GM19438 (cell line): Measurements from ENCODE around the gene KLK7.

Experiments
- ATAC-seq: cut with Tn5 transposase; IDR thresholded peaks from one replicate; pipeline ENCODE4 v1.9.1; 2021; ENCODE audit warnings: low read depth; ENCODE audit not compliant: unreplicated experiment

KLK7 gene

GRCh38 chr19:50983625-50984292 lies at the start of gene KLK7:
TSS of gene KLK7 (minus strand) at chr19:50983917. CDS start at chr19:50982399, 1,518 bp downstream.
- ATAC-seq: no peak

GRCh38 chr19:51031880-51032225 lies 48.1 kb upstream of the KLK7 start:
- ATAC-seq: no peak

- no peak for ATAC-seq
Observed at GRCh38 chr19:51031220-51031879, 47.6 kb upstream of the KLK7 start.

- no peak for ATAC-seq
Observed at GRCh38 chr19:51030631-51031030, 46.9 kb upstream of the KLK7 start.

GRCh38 chr19:51029718-51030117 lies 46.0 kb upstream of the KLK7 start:
- ATAC-seq: no peak

- ATAC-seq: no peak
Observed at GRCh38 chr19:51027873-51028272, 44.2 kb upstream of the KLK7 start.

- ATAC-seq: no peak
Observed at GRCh38 chr19:51027126-51027806, 43.5 kb upstream of the KLK7 start.

GRCh38 chr19:51026554-51026831 lies 42.8 kb upstream of the KLK7 start, which contains the start of gene KLK11:
TSS of gene KLK11 (minus strand) at chr19:51026616. CDS start at chr19:51025631, 985 bp downstream.
- ATAC-seq: no peak

- ATAC-seq: no peak
Observed at GRCh38 chr19:51025809-51026553, 42.3 kb upstream of the KLK7 start.

- ATAC-seq: no peak
Observed at GRCh38 chr19:51025401-51025800, 41.7 kb upstream of the KLK7 start.

- ATAC-seq: no peak
Observed at GRCh38 chr19:51024924-51025323, 41.2 kb upstream of the KLK7 start.

- ATAC-seq: no peak
Observed at GRCh38 chr19:51023946-51024345, 40.2 kb upstream of the KLK7 start.

- no peak for ATAC-seq
Observed at GRCh38 chr19:51022526-51022925, 38.8 kb upstream of the KLK7 start.

GRCh38 chr19:51020988-51021651 lies 37.4 kb upstream of the KLK7 start:
- no peak for ATAC-seq

GRCh38 chr19:51019544-51019925 lies 35.8 kb upstream of the KLK7 start, which contains the start of gene KLK10:
TSS of gene KLK10 (minus strand) at chr19:51019709. CDS start at chr19:51019130, 579 bp downstream.
- ATAC-seq: no peak

GRCh38 chr19:51018745-51019543 lies 35.2 kb upstream of the KLK7 start:
- ATAC-seq: no peak

GRCh38 chr19:51016798-51017683 lies 33.3 kb upstream of the KLK7 start:
- ATAC-seq: no peak

GRCh38 chr19:51015691-51016267 lies 32.1 kb upstream of the KLK7 start:
- no peak for ATAC-seq

GRCh38 chr19:51014242-51014641 lies 30.5 kb upstream of the KLK7 start:
- ATAC-seq: no peak
